Effector CD4-positive, alpha-beta T cell (primary cell): ENCODE measurements around the gene ETV4. TPM values are rescaled to one million over a fixed set of nuclear protein-coding genes. Genes with fewer than 3 reads are reported as not detected.
A peak's percentile ranks its signal among the peaks of the same experiment; 100 is the strongest.

Source experiments
- DNase-seq: peaks from one replicate; pipeline ENCODE4 v3.0.0-alpha.2; 2020
- total RNA-seq: gene quantifications from one replicate; lab custom pipeline; 2026; lab: John Stamatoyannopoulos, UW

Gene ETV4
- not detected for total RNA-seq

DNA sequence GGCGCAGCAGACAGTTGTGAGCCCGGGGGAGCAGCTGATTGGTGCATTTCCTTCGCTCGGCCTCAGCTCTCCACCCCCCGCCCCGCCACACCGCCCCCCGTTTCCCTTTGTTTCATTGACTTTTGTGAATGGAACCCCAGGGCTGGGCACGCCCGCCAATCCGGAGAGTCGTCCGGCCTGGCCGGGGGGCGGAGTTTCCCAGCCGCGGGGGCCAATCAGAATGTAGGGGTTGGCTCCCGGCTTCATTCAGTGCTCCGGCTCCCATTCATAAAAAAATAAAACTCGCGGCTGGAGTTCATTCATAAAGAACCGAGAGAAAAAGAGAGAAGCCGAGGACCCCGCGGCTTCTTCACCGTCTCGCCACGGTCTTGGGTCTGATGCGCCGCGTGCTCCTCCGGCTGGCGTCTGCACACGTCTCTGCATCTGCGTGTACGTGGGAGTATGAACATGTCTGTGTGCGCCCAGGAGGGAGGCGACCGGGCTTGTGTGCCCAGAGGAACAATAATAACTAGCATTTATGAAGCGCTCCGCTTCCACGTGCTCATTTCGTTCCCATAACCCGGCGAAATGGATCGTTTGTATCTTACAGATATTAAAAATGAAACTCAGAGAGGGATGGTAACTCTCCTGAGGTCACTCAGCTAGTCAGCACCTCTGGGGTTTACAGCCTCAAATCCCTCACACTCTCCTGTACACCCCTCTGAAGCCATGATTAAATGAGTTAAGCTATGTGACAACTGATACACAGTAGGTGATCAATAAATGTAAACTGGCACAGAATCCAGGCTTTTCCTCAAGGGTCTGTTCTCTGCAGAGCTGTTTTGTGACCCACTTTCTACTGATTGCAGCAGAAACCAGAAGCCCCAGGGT lies at the start of gene ETV4:
Gene ETV4 (minus strand): TSS at position 22 of the 870 bp plus-strand sequence. CDS start 723 bp downstream, outside the sequence.
- peak; percentile 80 for DNase-seq

DNA sequence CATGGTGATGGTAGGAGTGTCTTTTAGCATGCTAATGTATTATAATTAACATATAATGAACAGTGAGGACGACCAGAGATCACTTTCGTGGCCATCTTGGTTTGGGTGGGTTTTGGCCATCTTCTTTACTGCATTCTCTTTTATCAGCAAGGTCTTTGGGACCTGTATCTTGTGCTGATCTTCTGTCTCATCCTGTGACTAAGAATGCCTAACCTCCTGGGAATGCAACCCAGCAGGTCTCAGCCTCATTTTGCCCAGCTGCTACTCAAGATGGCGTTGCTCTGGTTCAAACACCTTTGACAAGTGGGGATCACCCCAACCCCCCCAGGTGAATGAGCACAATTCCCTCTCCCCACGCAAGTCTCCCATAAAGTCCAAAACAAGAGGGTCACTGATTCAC lies 49.3 kb upstream of the ETV4 start:
- DNase-seq, result no peak

DNA sequence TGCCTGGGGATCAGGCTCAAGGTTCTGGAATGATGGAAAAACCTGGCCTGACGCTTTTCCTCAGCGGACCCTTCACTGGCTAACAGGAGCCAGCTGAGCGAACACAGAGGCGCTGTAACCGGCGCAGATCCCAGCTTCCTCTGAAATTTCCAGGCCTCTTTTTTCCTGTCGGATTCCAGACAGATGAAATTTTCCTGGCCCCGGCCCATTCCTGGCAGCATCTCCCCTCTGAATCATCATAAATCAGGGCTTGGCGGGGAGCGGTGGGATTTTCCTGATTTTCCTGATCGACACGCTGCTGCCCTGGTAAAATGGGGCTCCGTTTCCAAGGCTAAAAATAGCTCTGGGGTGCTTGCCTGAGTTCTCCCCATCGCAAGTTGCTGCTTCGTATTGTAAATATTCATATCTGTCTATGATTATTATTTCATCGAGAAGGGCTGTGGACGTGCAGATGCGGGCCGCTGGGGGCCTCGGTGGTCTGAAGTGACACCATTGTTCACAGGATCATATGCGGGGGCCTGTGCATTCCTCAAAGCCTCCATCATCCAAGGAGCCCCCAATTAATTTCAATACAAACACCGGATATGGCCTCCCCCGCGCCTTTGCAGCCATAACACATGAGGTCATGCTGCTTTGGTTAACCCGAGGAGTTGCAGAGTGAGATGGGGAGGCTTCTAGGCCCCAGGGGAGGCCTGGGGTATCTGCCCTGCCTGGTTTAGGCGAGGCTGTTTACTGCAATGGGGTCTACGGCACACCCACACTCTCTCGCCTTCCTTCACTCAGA lies 45.8 kb upstream of the ETV4 start:
- no peak for DNase-seq

DNA sequence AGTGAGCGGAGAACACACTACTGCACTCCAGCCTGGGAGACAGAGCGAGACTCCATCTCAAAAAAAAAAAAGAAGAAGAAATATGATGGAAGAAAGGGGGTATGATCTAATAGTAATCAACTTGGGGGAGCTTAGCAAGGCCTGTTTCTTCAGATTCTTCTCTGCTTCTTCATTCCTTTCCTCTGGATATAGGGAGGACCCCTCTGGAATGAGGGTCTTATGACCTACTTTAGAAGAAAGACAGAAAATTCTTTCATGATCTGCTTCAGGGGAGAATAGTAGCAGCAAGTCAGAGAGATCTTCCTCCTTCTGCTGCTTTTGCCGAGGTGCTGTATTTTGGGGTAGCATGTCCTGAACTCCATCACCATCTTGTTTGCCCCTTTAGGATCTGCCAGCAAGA lies 44.9 kb upstream of the ETV4 start:
- DNase-seq, result no peak

DNA sequence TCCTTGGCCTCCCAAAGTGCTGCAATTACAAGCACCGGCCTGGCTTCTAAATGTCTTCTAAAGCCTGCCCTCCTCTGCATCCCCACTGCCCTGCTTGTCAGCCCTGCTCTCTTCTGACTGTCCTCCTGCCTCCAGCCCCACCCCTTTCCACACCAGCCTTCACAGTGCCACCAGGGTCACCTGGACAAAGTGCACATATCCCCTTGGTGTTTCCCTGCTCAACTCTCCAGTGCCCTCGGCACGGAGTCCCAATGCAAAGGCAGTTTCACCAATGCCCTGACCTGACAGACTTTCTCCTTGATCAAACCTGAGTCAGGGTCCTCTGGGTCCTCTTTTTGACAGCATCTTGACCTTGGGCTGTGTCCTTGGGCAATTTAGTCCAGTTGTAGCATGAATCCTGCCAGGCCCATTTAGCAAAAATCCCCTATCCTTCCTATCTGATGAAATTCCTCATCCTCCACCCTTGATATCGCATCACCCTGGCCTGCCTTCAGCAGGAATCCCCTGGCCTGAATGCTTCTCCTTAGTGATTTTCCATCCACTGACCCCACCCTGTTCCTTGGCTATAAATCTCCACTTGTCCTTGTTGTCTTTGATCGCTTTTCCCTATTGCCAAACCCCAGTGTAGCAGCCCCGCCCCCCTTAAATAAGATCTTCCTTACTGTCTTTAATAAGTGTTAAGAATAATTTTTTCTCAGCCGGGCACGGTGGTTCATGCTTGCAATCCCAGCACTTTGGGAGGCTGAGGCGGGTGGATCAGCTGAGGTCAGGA lies 42.7 kb upstream of the ETV4 start:
- no peak for DNase-seq

DNA sequence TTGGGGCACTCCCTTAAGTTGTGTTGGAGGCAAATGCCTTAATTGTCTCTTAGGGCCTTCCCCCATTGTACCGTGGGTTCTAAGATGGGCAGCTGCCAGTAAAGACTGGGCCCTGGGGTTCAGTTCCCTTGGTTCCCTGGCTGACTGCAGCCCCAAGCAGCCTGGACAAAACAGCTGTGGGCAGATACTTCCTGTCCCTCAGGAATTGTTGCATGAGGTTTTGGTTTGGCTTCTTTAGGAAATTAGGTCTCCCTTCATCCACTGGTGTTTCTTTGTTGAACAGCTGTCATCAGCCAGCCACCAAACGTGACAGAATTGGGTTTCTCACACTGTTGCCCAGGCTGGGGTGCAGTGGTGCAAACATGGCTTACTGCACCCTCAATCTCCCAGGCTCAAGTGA lies 42.0 kb upstream of the ETV4 start:
- DNase-seq, result no peak

DNA sequence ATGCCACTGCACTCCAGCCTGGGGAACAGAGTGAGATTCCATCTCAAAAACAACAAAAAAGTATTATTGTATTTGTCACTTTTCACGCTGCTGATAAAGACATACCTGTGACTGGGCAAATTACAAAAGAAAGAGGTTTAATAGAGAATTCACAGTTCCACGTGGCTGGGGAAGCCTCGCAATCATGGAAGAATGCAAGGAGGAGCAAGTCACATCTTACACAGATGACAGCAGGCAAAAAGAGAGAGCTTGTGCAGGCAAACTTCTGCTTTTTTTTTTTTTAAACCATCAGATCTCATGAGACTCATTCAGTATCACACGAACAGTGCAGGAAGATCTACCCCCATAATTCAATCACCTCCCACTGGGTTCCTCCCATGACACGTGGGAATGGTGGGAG lies 41.5 kb upstream of the ETV4 start:
- no peak for DNase-seq

DNA sequence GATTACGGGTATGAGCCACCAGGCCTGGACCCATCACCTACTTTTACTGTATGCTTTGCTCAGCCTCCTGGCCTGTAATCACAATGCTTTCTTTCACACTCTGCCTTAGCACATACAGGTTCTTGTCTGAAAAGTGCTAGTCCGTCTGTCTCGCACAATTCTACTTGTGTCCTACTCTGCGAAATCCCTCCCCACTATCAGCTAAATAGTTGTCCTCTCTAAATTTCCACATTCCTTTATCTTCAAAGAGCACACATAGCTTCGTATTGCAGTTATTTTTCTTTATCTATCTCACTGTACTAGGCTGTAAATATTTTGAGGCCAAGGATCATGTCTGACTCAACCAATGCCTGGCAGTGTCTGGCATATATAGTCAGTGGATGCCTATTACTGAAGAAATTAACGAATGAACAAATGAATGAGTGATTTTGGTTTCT lies 38.5 kb upstream of the ETV4 start:
- DNase-seq, result no peak

DNA sequence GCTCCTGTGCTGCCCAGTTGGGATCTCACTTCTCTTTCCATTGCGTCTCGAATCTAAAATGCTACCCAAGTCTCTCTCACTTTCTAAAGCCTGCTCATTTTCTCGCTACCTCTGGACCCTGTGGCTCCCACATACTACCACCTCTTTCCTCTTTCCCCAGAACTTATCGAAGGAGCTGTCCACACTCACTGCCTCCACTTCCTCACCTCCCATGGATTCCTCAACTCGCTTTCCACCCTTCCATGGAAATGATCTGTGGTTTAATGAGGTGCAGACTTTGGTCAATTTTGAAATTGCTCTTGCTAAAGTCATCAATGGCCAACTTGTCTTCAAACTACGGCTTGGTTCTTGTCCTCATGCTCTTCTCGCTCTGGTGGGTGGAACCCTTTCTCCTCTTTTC lies 37.2 kb upstream of the ETV4 start:
- no peak for DNase-seq

DNA sequence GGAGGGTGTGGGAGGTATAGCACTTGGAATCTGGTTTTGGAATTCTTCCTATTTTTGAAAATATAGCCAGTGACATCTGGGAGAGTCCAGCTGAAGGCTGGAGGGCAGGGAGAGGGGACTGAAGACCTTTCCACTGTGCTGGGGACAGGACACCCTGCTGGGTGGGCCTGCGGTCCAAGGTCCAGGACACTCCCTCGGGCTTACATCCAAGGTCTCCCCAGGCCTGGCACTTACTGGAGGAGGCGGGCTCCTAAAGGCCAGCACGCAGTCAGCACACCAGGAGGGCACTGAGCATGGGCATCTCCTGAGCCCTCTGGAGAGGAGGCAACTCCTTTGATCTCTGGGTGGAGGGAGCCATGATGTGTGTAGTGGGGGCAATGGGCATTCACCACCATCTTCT lies 35.5 kb upstream of the ETV4 start:
- no peak for DNase-seq

DNA sequence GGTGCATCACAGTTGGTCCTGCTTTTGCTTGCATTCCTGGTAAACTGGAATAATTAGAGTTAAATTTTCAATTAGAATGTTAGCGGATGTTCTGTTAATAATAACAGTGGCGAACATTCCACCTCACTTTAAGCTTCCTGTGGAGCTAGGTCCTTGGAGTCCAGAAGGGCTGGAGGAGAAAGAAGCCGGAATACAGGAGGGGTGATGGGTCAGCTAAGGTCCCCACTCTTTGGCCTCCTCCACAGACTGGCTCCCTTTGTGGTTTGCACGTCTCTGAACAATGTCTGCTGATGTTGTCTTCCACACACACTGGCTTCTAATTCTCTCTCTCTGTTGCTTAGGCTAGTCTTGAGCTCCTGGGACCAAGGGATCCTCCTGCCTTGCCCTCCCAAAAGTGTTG lies 35.0 kb upstream of the ETV4 start:
- DNase-seq, result no peak

DNA sequence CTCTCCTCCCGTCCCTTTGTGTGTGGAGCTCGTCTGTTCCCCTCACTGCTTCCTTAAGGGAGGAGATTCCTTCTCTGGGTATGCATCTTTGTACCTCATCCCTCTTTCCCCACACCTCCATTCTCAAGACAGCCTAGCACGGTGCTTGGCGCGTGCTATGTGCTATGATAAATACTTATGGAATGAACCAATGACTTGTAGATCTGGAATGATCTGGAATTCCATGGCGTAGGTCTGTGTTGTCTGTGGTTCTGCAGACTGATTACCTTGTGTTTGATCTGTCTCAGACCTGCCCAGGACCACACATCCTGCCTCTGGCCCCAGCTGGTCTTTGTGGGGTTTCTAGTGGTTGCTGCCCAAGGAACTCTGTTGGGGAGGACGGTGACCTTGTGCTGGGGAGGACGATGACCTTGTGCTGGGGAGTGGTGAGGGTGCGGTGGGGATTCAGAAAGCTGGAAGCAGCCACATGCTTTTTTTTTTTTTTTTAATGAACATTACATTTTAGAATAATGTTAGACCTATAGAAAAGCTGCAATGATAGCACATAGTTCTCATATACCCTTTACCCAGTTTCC lies 33.5 kb upstream of the ETV4 start:
- DNase-seq, result no peak

DNA sequence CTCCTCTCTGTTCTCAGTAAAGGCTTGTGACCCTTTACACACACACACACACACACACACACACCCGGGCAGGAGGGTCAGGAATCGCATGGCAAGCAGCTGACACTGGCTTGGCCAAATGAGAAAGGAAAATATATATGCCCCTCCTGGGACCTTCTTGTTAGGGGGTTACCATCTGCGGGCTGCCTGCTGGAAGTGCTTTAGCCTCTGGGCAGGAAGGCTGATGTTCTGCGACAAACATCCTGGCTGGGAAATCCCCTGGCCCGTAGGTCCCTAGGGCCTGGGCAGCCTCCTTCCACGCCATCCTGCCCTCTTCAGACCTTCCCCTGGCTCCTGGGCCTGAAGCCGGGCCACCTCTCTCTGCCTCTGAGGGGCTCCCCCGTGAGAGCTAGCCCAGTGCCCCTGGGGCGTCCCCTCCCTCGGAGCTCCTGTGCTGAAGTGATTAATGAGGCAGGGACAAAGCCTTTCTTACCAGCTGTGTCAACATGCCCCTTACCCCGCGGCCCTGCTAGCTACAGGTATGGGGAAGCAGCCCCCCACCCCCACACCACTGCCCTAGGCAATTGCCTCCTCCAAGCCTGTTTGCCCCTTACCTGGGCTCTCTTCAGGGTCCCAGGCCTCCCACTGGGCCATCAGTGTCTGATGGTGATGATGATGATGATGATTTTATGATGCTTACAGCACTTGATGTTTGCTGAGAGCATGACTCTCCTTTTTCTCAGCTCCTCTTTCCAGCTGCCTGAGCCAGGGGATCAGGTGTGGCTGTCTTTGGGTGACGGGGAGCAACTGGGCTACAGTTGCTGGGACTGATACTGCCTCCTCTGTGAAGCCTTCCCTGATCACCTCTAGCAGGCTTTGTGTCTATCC lies 32.8 kb upstream of the ETV4 start:
- peak; percentile 2 for DNase-seq

DNA sequence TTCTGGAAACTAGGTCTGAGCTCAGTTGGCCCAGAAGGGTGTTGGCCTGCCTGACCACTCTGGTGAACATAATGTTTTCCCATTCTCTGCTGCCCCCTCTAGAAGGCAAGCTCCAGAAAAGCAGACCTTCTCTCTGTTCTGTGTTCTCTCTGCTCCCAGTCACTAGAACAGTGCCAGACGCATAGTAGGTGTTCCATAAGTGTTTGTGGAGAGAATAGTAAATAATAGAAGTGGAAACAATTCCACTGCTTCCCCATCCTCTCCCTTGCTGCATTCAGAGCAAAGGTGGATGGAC lies 32.2 kb upstream of the ETV4 start:
- no peak for DNase-seq

DNA sequence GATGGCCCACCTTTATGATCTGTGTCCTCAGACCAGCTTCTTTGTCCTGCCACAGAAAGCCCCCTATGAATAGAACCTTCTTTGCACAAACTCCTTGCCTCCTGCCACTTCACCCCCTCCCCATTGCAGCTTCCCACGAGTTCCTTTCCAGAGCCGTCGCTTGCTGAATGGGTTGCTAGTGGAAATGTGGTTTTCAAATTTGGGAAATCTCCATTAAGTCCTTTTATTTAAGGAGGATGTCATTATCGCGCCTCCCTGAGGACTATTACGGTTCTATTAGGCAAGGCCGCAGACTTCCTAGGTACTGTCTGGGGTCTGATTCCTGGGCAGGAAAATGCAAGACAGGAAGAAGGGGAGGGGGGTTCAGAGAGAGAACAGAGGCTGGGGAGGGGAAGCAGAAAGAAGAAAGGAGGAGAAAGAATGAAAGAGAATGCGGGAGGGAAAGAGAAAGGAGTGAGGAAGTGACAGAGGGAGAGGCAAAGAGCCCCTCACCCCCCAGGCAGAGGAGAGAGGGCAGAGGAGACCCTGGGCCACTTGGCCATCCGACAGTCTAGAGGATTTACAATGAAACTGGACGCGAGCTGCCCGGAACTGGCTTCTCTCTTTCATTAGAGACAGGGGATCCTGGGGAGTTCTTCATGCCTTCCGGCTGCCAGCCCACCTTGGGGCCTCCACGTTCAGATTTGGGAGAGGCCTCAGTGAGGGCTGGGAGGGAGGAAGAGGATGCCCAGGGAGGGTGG lies 31.7 kb upstream of the ETV4 start:
- DNase-seq, result no peak

DNA sequence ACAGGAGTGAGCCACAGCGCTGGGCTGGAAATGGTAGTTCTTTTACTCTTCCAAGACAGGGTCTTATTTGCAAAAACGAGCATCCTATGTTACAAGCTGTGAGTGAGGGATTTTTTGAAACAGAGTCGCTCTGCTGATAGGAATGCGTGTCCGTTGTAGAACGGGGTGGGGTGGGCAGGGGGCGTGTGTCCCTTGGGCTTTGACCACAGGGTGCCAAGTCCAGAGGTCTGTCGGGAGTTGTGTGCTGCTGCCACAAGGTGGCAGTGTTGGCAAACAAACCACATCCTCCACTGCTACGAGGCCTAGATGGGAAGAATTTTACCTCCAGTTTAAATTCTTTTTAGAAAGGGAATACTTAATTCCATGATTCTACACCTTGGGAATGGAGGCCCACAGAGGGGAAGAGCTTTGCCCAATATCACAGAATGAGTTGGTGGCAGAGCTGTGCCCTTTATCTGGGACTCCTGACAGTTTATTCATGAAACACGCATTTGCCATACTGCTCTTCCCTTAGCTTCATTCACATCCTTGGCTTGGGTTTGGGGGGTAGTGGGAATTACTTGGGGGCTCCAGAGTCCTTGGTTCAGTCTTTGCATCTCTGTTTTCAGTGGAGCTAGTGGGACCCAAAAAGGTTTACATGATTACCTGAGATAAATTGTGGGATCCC lies 30.6 kb upstream of the ETV4 start:
- DNase-seq, result peak; percentile 51

DNA sequence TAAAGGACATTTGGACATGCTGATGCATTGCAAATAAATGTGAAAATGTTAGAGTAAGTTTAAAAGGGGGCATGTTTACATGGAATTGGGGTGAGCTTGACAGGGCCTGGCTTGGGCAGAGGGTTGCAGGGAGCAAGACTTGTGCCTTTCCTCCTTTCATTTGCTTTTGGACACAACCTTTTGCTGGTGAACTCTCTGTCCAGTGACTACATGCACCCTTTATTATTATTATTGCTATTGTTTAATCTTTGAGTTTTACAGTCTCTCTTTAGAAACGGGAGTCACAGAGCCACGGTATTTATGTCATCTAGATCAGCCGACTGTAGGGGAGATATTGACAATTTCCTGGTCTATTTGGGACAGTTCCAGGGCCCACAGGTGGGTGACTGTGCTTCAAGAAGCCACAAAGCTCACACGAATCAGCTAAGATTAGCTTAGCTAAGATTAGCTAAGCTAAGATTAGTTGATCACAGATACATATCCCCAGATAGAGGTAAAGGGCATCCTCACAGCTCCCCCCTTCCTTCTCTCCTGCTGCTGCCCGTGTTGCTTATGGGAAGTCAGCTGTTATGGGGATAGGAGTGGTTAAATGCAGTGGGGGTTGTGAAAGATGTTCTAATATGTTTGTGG lies 28.9 kb upstream of the ETV4 start:
- DNase-seq, result no peak

DNA sequence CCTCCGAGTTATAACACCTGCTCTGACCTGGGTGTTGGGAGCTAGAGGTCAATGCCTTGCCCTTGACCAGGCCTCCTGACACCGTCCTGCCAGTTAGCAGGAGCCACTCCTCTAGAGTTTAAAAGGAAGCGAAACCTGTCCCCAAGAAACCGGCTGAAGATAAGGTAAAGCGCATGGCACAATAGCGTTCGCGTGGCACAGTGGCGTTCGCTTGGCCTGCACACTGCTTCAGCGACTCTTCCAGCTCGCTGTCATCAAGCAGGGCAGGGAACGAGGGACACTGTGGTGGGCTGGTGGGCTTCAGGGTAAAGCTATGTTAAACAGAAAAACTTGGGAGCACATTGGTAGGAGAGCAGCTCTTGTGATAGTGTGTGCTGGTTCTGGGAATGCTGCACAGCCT lies 28.2 kb upstream of the ETV4 start:
- no peak for DNase-seq

DNA sequence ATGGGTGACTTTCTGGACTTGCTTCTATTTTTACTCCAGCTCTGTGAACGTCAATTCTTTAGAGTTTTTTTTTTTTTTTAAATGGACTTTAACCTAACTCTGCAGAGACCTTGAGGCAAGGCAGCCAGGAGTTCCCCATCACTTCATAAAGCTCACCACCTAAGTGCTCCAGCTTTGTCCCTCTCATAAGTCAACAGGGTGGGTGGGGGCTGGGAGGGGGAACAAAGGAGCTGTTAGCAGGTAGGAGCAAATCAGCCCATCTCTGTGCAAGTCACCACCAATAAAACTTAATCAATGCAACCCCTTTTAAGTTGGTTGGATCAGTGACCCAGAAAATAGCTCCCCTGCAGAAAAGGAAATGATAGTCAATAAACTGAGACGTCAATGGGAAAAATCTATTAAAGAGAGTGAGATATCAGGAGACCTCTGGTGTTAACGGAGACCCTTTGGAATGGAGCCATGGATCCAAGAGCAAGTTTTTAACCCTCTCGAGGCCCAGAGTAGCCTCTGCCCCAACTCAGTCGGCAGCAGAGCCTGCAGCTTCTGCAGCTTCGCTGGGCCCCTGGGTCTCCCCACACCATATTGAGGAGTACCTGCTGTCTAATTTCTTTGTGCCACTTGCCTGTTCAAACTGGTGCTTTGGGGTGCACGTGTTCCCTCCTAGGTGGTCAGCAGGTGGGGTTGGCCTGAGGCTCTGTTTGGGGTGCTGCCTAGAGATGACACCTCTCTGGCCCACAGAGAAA lies 27.6 kb upstream of the ETV4 start:
- no peak for DNase-seq
